ENCODE data around the gene FOLR2.
"Not testable (repeated sequence)": the region's sequence is repeated elsewhere in the genome, so short reads cannot be mapped to it uniquely, and the experiment has no call there.

FOLR2 gene

DNA sequence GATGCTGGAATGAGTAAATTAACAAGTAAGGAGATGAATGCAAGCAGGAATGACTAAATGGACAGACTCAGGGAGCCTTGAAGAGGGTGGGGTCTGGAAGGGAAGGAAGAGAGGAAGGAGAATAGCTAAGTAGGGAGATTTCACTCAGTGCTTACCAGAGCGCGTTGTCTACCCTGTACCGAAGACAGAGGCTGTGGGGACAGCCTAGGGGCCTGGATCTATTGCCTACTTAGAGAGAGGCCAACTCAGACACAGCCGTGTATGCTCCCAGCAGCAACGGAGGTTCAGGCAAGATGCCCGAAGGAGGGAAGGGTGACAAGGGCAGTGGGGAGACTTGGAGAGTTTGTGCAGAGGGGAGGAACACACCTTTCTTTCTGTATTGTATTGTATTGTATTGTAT, at the start of gene FOLR2:
FOLR2 (plus strand) TSS at position 157 of the 400 bp plus-strand sequence. CDS start 1,791 bp downstream, outside the sequence.
- DNase-seq, result no peak

DNA sequence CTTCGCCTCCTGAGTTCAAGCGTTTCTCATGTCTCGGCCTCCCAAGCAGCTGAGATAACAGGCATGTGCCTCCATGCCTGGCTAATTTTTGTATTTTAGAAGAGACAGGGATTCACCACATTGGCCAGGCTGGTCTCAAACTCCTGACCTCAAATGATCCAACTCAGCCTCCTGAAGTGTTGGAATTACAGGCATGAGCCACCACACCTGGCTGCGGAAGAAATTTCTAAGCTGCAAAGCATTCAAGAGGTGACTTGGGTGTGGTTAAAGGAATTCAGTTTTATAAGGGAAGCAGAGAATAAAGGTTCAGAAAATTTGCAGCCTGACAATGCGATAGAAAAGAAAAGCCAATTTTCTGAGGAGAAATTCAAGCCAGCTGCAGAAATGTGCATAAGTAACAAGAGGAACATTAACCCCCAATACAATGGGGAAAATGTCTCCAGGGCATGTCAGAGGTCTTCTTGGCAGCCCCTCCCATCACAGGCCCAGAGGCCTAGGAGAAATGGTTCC, 47.5 kb upstream of the FOLR2 start:
- not testable (repeated sequence) for DNase-seq

- DNase-seq, result not testable (repeated sequence)
These were observed 46.8 kb upstream of the FOLR2 start for GRCh38 chr11:72169754-72170153.

DNA sequence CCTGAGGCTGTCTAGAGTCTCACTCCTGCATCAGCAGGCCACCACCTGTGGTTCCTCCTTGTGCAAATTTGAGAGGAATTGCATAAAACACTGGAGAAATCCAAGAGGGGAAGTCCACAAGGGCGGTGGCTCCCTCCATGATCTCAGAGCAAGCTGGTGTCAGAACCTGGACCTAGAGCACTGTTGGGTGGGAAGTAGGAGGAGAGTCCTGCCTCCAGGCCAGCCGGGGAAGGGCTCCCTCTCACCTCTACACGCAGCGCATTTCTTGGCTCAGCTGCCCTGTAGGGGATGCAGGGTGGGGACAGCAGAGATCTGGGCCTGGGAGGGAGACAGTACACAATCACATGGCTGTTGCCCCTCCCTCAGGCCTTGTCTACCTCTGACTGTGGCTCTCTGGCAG, 44.6 kb upstream of the FOLR2 start:
- not testable (repeated sequence) for DNase-seq

GRCh38 chr11:72173291-72173690, 43.3 kb upstream of the FOLR2 start:
- no peak for DNase-seq

GRCh38 chr11:72174302-72175070, 42.1 kb upstream of the FOLR2 start:
- no peak for DNase-seq

GRCh38 chr11:72177656-72178055, 38.9 kb upstream of the FOLR2 start:
- no peak for DNase-seq

DNA sequence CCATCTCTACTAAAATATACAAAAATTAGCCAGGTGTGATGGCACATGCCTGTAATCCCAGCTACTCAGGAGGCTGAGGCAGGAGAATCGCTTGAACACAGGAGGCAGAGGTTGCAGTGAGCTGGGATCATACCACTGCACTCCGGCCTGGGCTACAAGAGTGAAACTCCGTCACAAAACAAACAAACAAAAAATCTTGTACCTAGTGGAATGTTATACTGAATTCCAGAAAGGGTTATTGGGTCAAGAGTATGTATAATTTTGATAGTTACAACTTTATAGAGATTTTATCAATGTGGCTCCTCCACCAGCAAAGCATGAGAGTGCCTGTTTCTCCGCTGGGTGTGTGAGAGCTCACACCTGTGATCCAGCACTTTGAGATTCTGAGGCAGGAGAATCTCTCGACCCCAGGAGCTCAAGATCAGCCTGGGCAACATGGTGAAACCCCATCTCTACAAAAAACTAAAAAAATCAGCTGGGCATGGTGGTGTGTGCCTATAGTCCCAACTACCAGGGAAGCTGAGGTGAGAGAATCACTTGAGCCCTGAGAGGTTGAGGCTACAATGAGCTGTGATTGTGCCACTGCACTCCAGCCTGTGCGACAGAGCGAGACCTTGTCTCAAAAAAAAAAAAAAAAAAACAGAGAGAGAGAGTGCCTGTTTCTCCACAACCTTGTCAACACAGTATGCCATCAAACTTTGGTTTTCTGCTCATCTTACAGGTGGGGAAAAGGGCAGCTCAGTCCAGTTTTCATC, 37.4 kb upstream of the FOLR2 start:
- no peak for DNase-seq

- no peak for DNase-seq
These were observed 36.7 kb upstream of the FOLR2 start for GRCh38 chr11:72179804-72180396.

- DNase-seq, result not testable (repeated sequence)
These were observed 35.6 kb upstream of the FOLR2 start for GRCh38 chr11:72180892-72181552.

GRCh38 chr11:72181553-72181958, 35.0 kb upstream of the FOLR2 start:
- peak; percentile 66 for DNase-seq

DNA sequence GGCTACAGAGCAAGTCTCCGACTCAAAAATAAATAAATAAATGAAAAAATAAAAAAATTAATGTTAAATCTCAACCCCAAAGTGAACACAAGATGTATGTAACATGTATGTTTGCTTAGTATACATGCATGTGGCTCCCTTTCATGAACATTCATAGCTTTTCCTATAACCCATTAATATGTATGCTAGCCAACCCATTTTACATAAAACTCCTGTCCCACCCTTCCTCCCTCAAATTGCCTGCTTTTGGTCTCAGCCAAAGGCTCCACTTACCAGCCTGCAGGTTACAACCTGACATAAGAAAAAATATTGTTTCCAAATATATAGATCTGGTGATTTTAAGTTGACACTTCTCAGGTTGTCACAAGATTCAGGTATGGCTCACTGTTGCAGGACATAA, 28.3 kb upstream of the FOLR2 start:
- DNase-seq, result no peak

DNA sequence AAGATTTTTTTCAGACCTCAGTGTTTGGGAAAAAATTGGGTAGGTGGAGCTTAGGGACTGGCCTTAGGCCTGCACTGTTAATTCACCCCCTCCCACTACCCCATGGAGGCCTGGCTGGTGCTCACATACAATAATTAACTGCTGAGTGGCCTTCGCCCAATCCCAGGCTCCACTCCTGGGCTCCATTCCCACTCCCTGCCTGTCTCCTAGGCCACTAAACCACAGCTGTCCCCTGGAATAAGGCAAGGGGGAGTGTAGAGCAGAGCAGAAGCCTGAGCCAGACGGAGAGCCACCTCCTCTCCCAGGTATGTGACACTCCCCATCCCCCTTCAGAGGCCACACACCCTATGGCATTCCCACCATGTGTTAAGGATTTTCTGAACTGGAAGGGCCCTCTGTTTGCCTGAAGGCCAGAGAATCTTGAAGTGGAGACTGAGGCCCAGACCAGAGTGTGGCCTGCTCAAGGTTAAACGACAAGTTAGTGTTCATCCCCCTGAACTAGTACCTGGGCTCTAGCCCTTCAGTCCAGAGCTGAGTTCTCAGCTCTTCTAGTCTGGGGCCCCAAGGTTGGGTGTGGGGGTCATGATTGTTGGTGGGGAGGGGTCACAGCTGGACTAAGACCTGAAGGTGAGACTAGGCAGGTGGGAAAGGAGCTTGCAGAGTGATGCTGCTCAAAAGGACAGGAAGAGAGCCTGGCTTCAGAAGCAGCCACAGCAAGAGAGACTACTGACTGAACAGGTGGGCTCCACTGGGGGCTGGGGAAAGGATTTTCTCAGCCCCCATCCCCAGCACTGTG, 26.9 kb upstream of the FOLR2 start:
- no peak for DNase-seq

GRCh38 chr11:72190631-72191071, 25.9 kb upstream of the FOLR2 start:
- DNase-seq, result no peak

- DNase-seq, result no peak
These were observed 24.6 kb upstream of the FOLR2 start, which contains the start of gene FOLR1 for GRCh38 chr11:72191961-72192381. TSS of gene FOLR1 (plus strand) at chr11:72192140. CDS start at chr11:72192174, 34 bp downstream.

DNA sequence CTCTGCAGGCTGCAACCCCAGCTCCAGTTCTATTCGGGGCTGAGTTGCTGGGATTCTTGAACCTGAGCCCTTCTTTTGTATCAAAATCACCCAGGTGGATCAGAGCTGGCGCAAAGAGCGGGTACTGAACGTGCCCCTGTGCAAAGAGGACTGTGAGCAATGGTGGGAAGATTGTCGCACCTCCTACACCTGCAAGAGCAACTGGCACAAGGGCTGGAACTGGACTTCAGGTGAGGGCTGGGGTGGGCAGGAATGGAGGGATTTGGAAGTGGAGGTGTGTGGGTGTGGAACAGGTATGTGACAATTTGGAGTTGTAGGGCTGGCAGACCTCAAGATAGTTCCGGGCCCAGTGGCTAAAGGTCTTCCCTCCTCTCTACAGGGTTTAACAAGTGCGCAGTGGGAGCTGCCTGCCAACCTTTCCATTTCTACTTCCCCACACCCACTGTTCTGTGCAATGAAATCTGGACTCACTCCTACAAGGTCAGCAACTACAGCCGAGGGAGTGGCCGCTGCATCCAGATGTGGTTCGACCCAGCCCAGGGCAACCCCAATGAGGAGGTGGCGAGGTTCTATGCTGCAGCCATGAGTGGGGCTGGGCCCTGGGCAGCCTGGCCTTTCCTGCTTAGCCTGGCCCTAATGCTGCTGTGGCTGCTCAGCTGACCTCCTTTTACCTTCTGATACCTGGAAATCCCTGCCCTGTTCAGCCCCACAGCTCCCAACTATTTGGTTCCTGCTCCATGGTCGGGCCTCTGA, 20.9 kb upstream of the FOLR2 start:
- no peak for DNase-seq

GRCh38 chr11:72201445-72201844, 15.1 kb upstream of the FOLR2 start:
- DNase-seq, result not testable (repeated sequence)

- DNase-seq, result no peak
These were observed 14.0 kb upstream of the FOLR2 start for GRCh38 chr11:72202571-72202970.

- no peak for DNase-seq
These were observed 13.4 kb upstream of the FOLR2 start for GRCh38 chr11:72203163-72203562.

GRCh38 chr11:72204886-72205285, 11.7 kb upstream of the FOLR2 start:
- no peak for DNase-seq

DNA sequence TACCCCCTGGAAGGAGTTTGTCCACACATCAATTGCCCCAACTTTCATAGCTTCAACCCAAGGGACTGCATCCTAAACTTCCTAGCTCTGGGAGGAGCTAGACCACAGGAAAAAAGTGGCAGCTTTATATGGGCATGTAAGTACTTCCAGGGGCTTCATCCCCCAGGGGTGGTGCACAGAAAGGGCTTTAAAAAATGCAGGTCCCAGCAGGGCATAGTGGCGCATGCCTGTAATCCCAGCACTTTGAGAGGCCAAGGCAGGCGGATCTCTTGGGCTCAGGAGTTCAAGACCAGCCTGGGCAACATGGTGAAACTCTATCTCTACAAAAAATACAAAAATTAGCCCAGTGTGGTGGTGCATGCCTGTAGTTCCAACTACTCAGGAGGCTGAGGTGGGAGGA, 9.8 kb upstream of the FOLR2 start:
- not testable (repeated sequence) for DNase-seq
